MCF 10A (cell line): Measurements from ENCODE around the gene TCP11L1. TPM values are rescaled to one million over a fixed set of nuclear protein-coding genes. Genes with fewer than 3 reads are reported as not detected.

Source experiments
- BruUV-seq: library from RNA; stranded (reverse); fragments of 400-500 nt; replicated peaks from 2 replicates; lab custom pipeline; 2021; lab: Mats Ljungman, UMichigan
- CTCF ChIA-PET: fragments of 300-600 bp; sonication (Branson Sonifier 250); formaldehyde crosslinking; extraction: SDS; loops from one replicate; lab custom pipeline; 2021; ENCODE audit warnings: antibody characterized with exemption, inconsistent platforms; lab: Yijun Ruan, JAX
- POLR2A ChIA-PET: fragments of 300-600, 350-650 bp; sonication (Branson Sonifier 250); formaldehyde crosslinking; extraction: SDS; loops from one replicate; lab custom pipeline; 2020; ENCODE audit warnings: antibody characterized with exemption, inconsistent platforms; lab: Yijun Ruan, JAX
- DNase-seq: peaks from one replicate; pipeline ENCODE4 v3.0.0-alpha.2; 2018; ENCODE audit not compliant: unreplicated experiment
- H3K27ac Mint-ChIP-seq: one replicate; pipeline ENCODE4 v1.8.0; 2022; ENCODE audit warnings: mild to moderate bottlenecking, low read depth, mixed read lengths; ENCODE audit not compliant: unreplicated experiment
- H3K27me3 Mint-ChIP-seq: one replicate; pipeline ENCODE4 v1.8.0; 2022; ENCODE audit warnings: mixed read lengths; ENCODE audit not compliant: insufficient read depth, unreplicated experiment
- H3K36me3 Mint-ChIP-seq: one replicate; pipeline ENCODE4 v1.8.0; 2022; ENCODE audit warnings: mild to moderate bottlenecking, moderate library complexity, mixed read lengths; ENCODE audit not compliant: insufficient read depth, unreplicated experiment
- H3K4me1 Mint-ChIP-seq: one replicate; pipeline ENCODE4 v1.8.0; 2022; ENCODE audit warnings: mixed read lengths; ENCODE audit not compliant: insufficient read depth, unreplicated experiment
- H3K4me3 Mint-ChIP-seq: one replicate; pipeline ENCODE4 v1.8.0; 2022; ENCODE audit warnings: mild to moderate bottlenecking, moderate library complexity, mixed read lengths; ENCODE audit not compliant: unreplicated experiment
- H3K9me3 Mint-ChIP-seq: one replicate; pipeline ENCODE4 v1.8.0; 2022; ENCODE audit warnings: mixed read lengths; ENCODE audit not compliant: unreplicated experiment
- intact Hi-C: fragments of 100-400 bp; cut with micrococcal nuclease; formaldehyde crosslinking; loops from 2 replicates; pipeline ENCODE4 v1.14.1; 2022
- total RNA-seq: library from RNA; stranded (reverse); gene quantifications from 2 replicates; pipeline ENCODE4 v1.2.3, GENCODE V29; 2022
- TF ChIP-seq, protein P1 (sequence below): fragments of 200-600 bp; IDR thresholded peaks from one replicate; pipeline ENCODE4 v1.8.0; 2022; ENCODE audit warnings: antibody characterized with exemption, mild to moderate bottlenecking; ENCODE audit not compliant: unreplicated experiment

The TCP11L1 gene
- total RNA-seq, 1 experiment from 2014 or later, result 25.8 TPM

DNA sequence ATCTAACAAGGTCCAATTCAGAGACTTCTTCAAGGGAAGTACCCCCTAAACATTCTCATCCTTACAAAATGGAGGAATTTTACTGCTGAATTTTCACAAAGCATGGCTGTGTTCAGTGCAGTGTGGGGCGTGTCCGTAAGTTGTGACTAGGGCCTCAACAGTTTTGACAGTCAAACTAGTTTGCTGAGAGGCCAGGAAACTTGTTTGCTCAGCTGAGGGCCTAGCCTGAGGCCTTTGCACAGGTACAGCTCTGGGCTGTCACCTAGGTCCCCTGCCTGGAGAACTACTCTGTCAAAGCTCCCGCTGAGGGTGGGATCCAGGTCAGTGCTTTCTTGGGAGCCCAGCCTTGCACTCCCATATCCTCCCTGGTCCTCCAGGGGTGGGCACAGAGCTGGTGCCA lies 27.9 kb downstream of the TCP11L1 start:
- DNase-seq, result no peak
- ChIA-PET CTCF (interaction anchor here (0.6 to 10.4 kb wide), 10 partner anchors 16 to 180 kb away, joined by 3 to 232 read pairs (median 3); no protein-coding TSS in a partner anchor), POLR2A (interaction anchor here (0.5 to 0.7 kb wide), 2 partner anchors 20 to 23 kb away, joined by 3 to 6 read pairs; no protein-coding TSS in a partner anchor)
- H3K4me3 Mint-ChIP-seq, result no peak overlapping the region
- no peaks in the 10 kb centered on the region for H3K9me3 Mint-ChIP-seq
- peaks cover 84% of the 10 kb centered on the region for H3K36me3 Mint-ChIP-seq
- TF ChIP-seq, protein P1, sequence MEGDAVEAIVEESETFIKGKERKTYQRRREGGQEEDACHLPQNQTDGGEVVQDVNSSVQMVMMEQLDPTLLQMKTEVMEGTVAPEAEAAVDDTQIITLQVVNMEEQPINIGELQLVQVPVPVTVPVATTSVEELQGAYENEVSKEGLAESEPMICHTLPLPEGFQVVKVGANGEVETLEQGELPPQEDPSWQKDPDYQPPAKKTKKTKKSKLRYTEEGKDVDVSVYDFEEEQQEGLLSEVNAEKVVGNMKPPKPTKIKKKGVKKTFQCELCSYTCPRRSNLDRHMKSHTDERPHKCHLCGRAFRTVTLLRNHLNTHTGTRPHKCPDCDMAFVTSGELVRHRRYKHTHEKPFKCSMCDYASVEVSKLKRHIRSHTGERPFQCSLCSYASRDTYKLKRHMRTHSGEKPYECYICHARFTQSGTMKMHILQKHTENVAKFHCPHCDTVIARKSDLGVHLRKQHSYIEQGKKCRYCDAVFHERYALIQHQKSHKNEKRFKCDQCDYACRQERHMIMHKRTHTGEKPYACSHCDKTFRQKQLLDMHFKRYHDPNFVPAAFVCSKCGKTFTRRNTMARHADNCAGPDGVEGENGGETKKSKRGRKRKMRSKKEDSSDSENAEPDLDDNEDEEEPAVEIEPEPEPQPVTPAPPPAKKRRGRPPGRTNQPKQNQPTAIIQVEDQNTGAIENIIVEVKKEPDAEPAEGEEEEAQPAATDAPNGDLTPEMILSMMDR, result no peak
- H3K4me1 Mint-ChIP-seq, result peaks cover 23% of the 10 kb centered on the region
- no peak overlapping the region for H3K27ac Mint-ChIP-seq
- no peaks in the 10 kb centered on the region for H3K27me3 Mint-ChIP-seq
- BruUV-seq, result no TSS peak
- intact Hi-C loops, result loop anchor here (10.0 kb wide), 1 partner anchor 52 kb away; the partner anchor contains the start of gene DEPDC7

DNA sequence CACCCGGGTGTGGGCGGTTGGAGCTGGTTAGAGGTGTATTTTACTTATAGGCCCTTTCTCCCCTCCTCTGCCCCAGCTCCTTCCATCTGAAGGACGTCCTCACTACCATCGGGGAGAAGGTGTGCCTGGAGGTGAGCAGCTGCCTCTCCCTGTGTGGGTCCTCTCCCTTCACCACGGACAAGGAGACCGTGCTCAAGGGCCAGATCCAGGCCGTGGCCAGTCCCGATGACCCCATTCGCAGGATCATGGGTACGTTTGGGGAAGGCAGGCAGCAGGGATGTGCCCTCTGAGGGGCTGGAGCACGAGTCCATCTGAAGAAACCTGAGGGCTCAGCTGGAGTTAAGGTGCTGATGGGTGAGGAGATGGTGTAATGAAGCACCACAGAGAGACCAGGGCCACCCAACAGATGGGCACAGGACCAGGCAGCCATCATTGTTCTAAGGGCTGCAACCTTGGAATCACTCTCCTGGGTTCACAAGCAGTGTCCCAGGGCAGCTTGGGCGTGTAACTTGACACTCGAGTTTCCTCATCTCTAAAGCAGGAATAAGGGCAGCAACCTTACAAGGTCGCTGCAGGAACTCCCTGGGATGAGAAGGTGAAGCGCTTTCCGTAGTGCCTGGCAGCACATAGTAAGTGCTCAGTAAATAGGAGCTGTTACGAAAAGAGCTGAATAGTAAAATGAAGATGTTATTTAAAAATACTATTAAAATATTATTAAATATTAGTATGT lies 29.4 kb downstream of the TCP11L1 start:
- Mint-ChIP-seq H3K9me3 (no peaks in the 10 kb centered on the region), H3K27me3 (no peaks in the 10 kb centered on the region), H3K27ac (no peak overlapping the region), H3K4me3 (no peak overlapping the region), H3K4me1 (peaks cover 9% of the 10 kb centered on the region), H3K36me3 (peaks cover 90% of the 10 kb centered on the region)
- ChIA-PET CTCF (interaction anchor here (0.6 to 10.4 kb wide), 5 partner anchors 8 to 228 kb away, joined by 3 to 232 read pairs (median 3); no protein-coding TSS in a partner anchor), POLR2A (no interaction called here)
- no TSS peak for BruUV-seq
- no peak for DNase-seq
- intact Hi-C loops, result loop anchor here (10.0 kb wide), 1 partner anchor 54 kb away; the partner anchor contains the start of gene DEPDC7
- TF ChIP-seq, protein P1, result no peak

DNA sequence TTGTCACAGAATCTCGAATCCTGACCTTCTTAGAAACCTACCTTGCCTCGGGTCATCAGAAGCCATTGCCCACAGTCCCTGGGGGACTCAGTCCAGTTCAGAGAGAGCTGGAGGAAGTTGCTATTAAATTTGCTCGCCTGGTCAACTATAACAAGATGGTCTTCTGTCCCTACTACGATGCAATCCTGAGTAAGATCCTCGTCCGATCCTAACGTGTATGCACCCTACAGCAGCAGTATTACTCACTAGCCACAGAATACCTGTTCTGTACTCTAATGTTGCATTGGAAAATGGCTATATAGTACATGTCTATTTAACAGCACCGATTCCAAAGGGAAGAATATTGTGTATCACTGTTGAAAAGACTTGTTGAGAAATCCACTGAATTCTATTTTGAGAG lies 33.1 kb downstream of the TCP11L1 start:
- ChIA-PET POLR2A (no interaction called here), CTCF (interaction anchor here (0.7 kb wide), 1 partner anchor 111 kb away, joined by 3 read pairs; no protein-coding TSS in a partner anchor)
- TF ChIP-seq, protein P1, result no peak
- no TSS peak for BruUV-seq
- Mint-ChIP-seq H3K4me3 (no peak overlapping the region), H3K4me1 (no peaks in the 10 kb centered on the region), H3K36me3 (peaks cover 88% of the 10 kb centered on the region), H3K27ac (no peak overlapping the region), H3K27me3 (no peaks in the 10 kb centered on the region), H3K9me3 (no peaks in the 10 kb centered on the region)
- DNase-seq, result no peak
- intact Hi-C loops, result no loop called here

DNA sequence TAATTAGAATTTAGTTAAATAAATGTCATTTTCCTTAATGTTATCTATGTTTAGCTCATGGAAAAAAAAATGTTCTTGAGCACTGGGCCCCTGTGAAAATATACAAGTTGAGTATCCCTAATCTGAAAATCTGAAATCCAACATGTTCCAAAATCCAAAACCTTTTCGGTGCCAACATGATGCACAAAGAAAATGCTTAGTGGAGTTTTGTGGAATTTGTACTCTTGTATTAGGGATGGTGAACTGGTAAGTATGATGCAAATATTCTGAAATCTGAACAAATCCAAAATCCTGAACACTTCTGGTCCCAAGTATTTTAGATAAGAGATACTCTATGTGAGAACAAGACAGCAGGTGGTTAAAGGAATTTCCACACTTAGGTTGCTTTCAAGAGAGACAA lies 44.5 kb downstream of the TCP11L1 start:
- no peak overlapping the region for H3K27ac Mint-ChIP-seq
- H3K4me1 Mint-ChIP-seq, result no peaks in the 10 kb centered on the region
- no peaks in the 10 kb centered on the region for H3K27me3 Mint-ChIP-seq
- H3K9me3 Mint-ChIP-seq, result no peaks in the 10 kb centered on the region
- peaks cover 95% of the 10 kb centered on the region for H3K36me3 Mint-ChIP-seq
- DNase-seq, result no peak
- TF ChIP-seq, protein P1, result no peak
- intact Hi-C loops, result no loop called here
- no TSS peak for BruUV-seq
- no peak overlapping the region for H3K4me3 Mint-ChIP-seq
- ChIA-PET POLR2A (no interaction called here), CTCF (interaction anchor here (2.0 kb wide), 1 partner anchor 18 kb away, joined by 5 read pairs; no protein-coding TSS in a partner anchor)
